ENCODE results near the gene MUSTN1. TPM values are rescaled to one million over a fixed set of nuclear protein-coding genes. Genes with fewer than 3 reads are reported as not detected.

The MUSTN1 gene
- total and polyA plus RNA-seq, 2 donors (not counting 1 experiment from before 2014, with no cell fraction given): 0.79 to 11.2 TPM

- Mint-ChIP-seq H3K4me3 (no peak overlapping the region), H3K9me3 (ENCODE audit: insufficient read depth) (no peaks in the 10 kb centered on the region), H3K27me3 (no peaks in the 10 kb centered on the region), H3K27ac (no peak overlapping the region), H3K4me1 (no peaks in the 10 kb centered on the region)
- no peak overlapping the region for H3K4me2 ChIP-seq (replicated peaks; ENCODE audit: low read depth, low read length, poor library complexity, severe bottlenecking)
- peaks cover 0 to 33% of the 10 kb centered on the region in 2 experiments for H3K36me3 ChIP-seq (replicated peaks in 1 of 2; ENCODE audit: control extremely low read depth in 1 of 2, control insufficient read depth in 1 of 2, extremely low read depth in 1 of 2, insufficient read depth in 2 of 2, low read length in 1 of 2)
- H3K9me3 ChIP-seq (ENCODE audit: control extremely low read depth in 1 of 3, control insufficient read depth in 2 of 3, insufficient read depth in 1 of 3, low read length in 2 of 3): no peaks in the 10 kb centered on the region
- ATAC-seq (ENCODE audit: low read depth) (no peak), DNase-seq (no peak)
- H3K9ac ChIP-seq (ENCODE audit: low read length): no peak overlapping the region
- ChIA-PET POLR2A (no interaction called here), CTCF (interaction anchor here (1.0 kb wide), 1 partner anchor 20 kb away, joined by 3 read pairs; no protein-coding TSS in a partner anchor)
- H4K20me1 ChIP-seq (ENCODE audit: control insufficient read depth, insufficient read depth, low read length, poor library complexity, severe bottlenecking): no peaks in the 10 kb centered on the region
- TF ChIP-seq EZH2 (IDR thresholded peaks at IDR 0.05; ENCODE audit: borderline replicate concordance, insufficient read depth, low read depth, low read length, poor library complexity, severe bottlenecking) (no peak), CTCF (IDR thresholded peaks at IDR 0.05) (no peak)
- no peaks in the 10 kb centered on the region for H3K4me1 ChIP-seq (ENCODE audit: control insufficient read depth in 2 of 2, insufficient read depth in 2 of 2, low read length in 2 of 2)
- H3K79me2 ChIP-seq (ENCODE audit: control insufficient read depth, insufficient read depth, low read length): no peaks in the 10 kb centered on the region
- H2AFZ ChIP-seq (ENCODE audit: insufficient read depth, low read depth, low read length, poor library complexity, severe bottlenecking): no peak overlapping the region
- H3K27ac ChIP-seq (ENCODE audit: low read length in 2 of 2): no peak overlapping the region
- 83% methylated on average over 7 of the region's 7 CpGs for WGBS (ENCODE audit: insufficient coverage)
- H3K27me3 ChIP-seq (replicated peaks in 1 of 4; ENCODE audit: control extremely low read depth in 1 of 4, control insufficient read depth in 3 of 4, insufficient read depth in 4 of 4, low read length in 3 of 4): no peaks in the 10 kb centered on the region
- H3K4me3 ChIP-seq (ENCODE audit: control extremely low read depth in 1 of 5, extremely low read depth in 1 of 5, insufficient read depth in 1 of 5, low read depth in 2 of 5, low read length in 4 of 5): no peak overlapping the region
- intact Hi-C loops (cut with micrococcal nuclease): no loop called here
These were observed 7.6 kb upstream of the MUSTN1 start for GRCh38 chr3:52842424-52842823.

- H3K27ac Mint-ChIP-seq: no peak overlapping the region
- Histone ChIP-seq H3K79me2 (ENCODE audit: control insufficient read depth, insufficient read depth, low read length) (no peaks in the 10 kb centered on the region), H3K4me1 (ENCODE audit: control insufficient read depth in 2 of 2, insufficient read depth in 2 of 2, low read length in 2 of 2) (no peaks in the 10 kb centered on the region), H4K20me1 (ENCODE audit: control insufficient read depth, insufficient read depth, low read length, poor library complexity, severe bottlenecking) (no peaks in the 10 kb centered on the region), H3K4me2 (replicated peaks; ENCODE audit: low read depth, low read length, poor library complexity, severe bottlenecking) (no peak overlapping the region), H3K27ac (ENCODE audit: low read length in 2 of 2) (no peak overlapping the region), H2AFZ (ENCODE audit: insufficient read depth, low read depth, low read length, poor library complexity, severe bottlenecking) (no peak overlapping the region), H3K9me3 (ENCODE audit: control extremely low read depth in 1 of 3, control insufficient read depth in 2 of 3, insufficient read depth in 1 of 3, low read length in 2 of 3) (no peaks in the 10 kb centered on the region), H3K4me3 (ENCODE audit: control extremely low read depth in 1 of 5, extremely low read depth in 1 of 5, insufficient read depth in 1 of 5, low read depth in 2 of 5, low read length in 4 of 5) (no peak overlapping the region), H3K36me3 (replicated peaks in 1 of 2; ENCODE audit: control extremely low read depth in 1 of 2, control insufficient read depth in 1 of 2, extremely low read depth in 1 of 2, insufficient read depth in 2 of 2, low read length in 1 of 2) (peaks cover 0 to 36% of the 10 kb centered on the region in 2 experiments), H3K9ac (ENCODE audit: low read length) (no peak overlapping the region), H3K27me3 (replicated peaks in 1 of 4; ENCODE audit: control extremely low read depth in 1 of 4, control insufficient read depth in 3 of 4, insufficient read depth in 4 of 4, low read length in 3 of 4) (no peaks in the 10 kb centered on the region)
- no peaks in the 10 kb centered on the region for H3K9me3 Mint-ChIP-seq (ENCODE audit: insufficient read depth)
- 85% methylated on average over 10 of the region's 12 CpGs for WGBS (ENCODE audit: insufficient coverage)
- no peaks in the 10 kb centered on the region for H3K4me1 Mint-ChIP-seq
- ATAC-seq (ENCODE audit: low read depth): no peak
- no peak for DNase-seq
- no peaks in the 10 kb centered on the region for H3K27me3 Mint-ChIP-seq
- H3K4me3 Mint-ChIP-seq: no peak overlapping the region
- CTCF ChIA-PET: interaction anchor here (0.6 to 1.0 kb wide), 2 partner anchors 19 to 99 kb away, joined by 3 read pairs; no protein-coding TSS in a partner anchor
- intact Hi-C loops (cut with micrococcal nuclease): no loop called here
- no peak for TF ChIP-seq EZH2 (IDR thresholded peaks at IDR 0.05; ENCODE audit: borderline replicate concordance, insufficient read depth, low read depth, low read length, poor library complexity, severe bottlenecking)
- no peak for TF ChIP-seq CTCF (IDR thresholded peaks at IDR 0.05)
- POLR2A ChIA-PET: no interaction called here
These were observed 7.1 kb upstream of the MUSTN1 start for GRCh38 chr3:52841981-52842340.
